Upper lobe of left lung (tissue), 6 donors: ENCODE measurements around the gene TOPBP1. TPM values are rescaled to one million over a fixed set of nuclear protein-coding genes. Genes with fewer than 3 reads are reported as not detected.

Experiments
- ATAC-seq, 2 donors: fragments of 200-7000 bp; cut with Tn5 transposase; one replicate each; pipeline ENCODE4 v1.9.1; 2022; ENCODE audit warnings: mild to moderate bottlenecking in 2 of 2, moderate library complexity in 2 of 2; ENCODE audit not compliant: low FRiP score in 2 of 2
- DNase-seq, 2 donors: peaks; one replicate each; pipeline ENCODE4 v3.0.0-alpha.2; 2019 to 2020
- H3K27ac ChIP-seq, 4 donors: fragments of 200-600 bp; sonication (generic); one replicate each; pipeline ENCODE4 v1.5.1; 2016 to 2019
- H3K27me3 ChIP-seq, 4 donors: fragments of 200-600 bp; sonication (generic); one replicate each; pipeline ENCODE4 v1.5.1; 2017 to 2019
- H3K36me3 ChIP-seq, 4 donors: fragments of 200-600 bp; sonication (generic); one replicate each; pipeline ENCODE4 v1.5.1; 2016 to 2019
- H3K4me1 ChIP-seq, 4 donors: fragments of 200-600 bp; sonication (generic); one replicate each; pipeline ENCODE4 v1.5.1; 2018 to 2019
- H3K4me3 ChIP-seq, 4 donors: fragments of 200-600 bp; sonication (generic); one replicate each; pipeline ENCODE4 v1.5.1; 2017 to 2019; ENCODE audit warnings: mild to moderate bottlenecking in 2 of 4, moderate library complexity in 1 of 4
- H3K9me3 ChIP-seq, 4 donors: fragments of 200-600 bp; sonication (generic); one replicate each; pipeline ENCODE4 v1.5.1; 2018 to 2019
- CTCF ChIP-seq, 6 experiments: fragments of 450-650 bp in 4 of 6; fragments of 200-600 bp in 2 of 6; sonication (generic) in 2 of 6; IDR thresholded peaks; one replicate each; pipeline ENCODE4 v1.5.1; 2016 to 2019; ENCODE audit warnings: antibody characterized with exemption in 6 of 6
- EP300 ChIP-seq, 4 donors: sonication (generic); formaldehyde crosslinking; IDR thresholded peaks; one replicate each; pipeline ENCODE4 v1.5.1; 2017; ENCODE audit warnings: antibody characterized with exemption in 4 of 4, control low read depth in 2 of 4
- POLR2A ChIP-seq, 4 donors: fragments of 450-650 bp; IDR thresholded peaks; one replicate each; pipeline ENCODE4 v1.5.1; 2016 to 2017; ENCODE audit warnings: antibody characterized with exemption in 4 of 4, mild to moderate bottlenecking in 2 of 4
- POLR2AphosphoS5 ChIP-seq, 2 donors: sonication (generic); formaldehyde crosslinking; IDR thresholded peaks; one replicate each; pipeline ENCODE4 v1.5.1; 2017; ENCODE audit warnings: antibody characterized with exemption in 2 of 2
- WGBS, 2 donors: methylation state at CpG; one replicate each; pipeline ENCODE4 v1.1.5; 2017 to 2018; 5-methylcytosine and 5-hydroxymethylcytosine counted together
- total RNA-seq, 6 donors: library from RNA; depleted of rRNA in 4 of 6; stranded (reverse); fragments of >200 nt in 4 of 6; gene quantifications; one replicate each; pipeline versions ENCODE4 v1.1.0 to v1.2.1, GENCODE V29; 2016 to 2021
- donor health status: DM: no; HTN: no; CAD: no; lungs with moderate emphysema.
- donor health status: DM: no; HTN: yes; CAD: no; lungs with severe emphysema.

Gene TOPBP1
- total RNA-seq, 6 donors from 2014 or later, result 16.4 to 46.8 (median 22.4) TPM

GRCh38 chr3:133606902-133607301 is 54.8 kb downstream of the TOPBP1 start:
- ATAC-seq (no peak), DNase-seq (no peak)
- Histone ChIP-seq H3K4me1 (no peaks in the 10 kb centered on the region), H3K4me3 (no peak overlapping the region), H3K27me3 (no peaks in the 10 kb centered on the region), H3K36me3 (peaks cover 7 to 64% (median 18%) of the 10 kb centered on the region in 4 donors), H3K27ac (no peak overlapping the region), H3K9me3 (no peaks in the 10 kb centered on the region)
- TF ChIP-seq POLR2AphosphoS5 (IDR thresholded peaks at IDR 0.05) (no peak), CTCF (IDR thresholded peaks at IDR 0.05) (no peak), POLR2A (IDR thresholded peaks at IDR 0.05) (no peak), EP300 (IDR thresholded peaks at IDR 0.05) (no peak)
- WGBS, 2 donors, result 94 to 97% methylated on average over 4 of the region's 4 CpGs

GRCh38 chr3:133606342-133606741 is 55.4 kb downstream of the TOPBP1 start:
- Histone ChIP-seq H3K36me3 (peaks cover 7 to 62% (median 16%) of the 10 kb centered on the region in 4 donors), H3K27me3 (no peaks in the 10 kb centered on the region), H3K4me1 (no peaks in the 10 kb centered on the region), H3K27ac (no peak overlapping the region), H3K9me3 (no peaks in the 10 kb centered on the region), H3K4me3 (no peak overlapping the region)
- TF ChIP-seq POLR2A (IDR thresholded peaks at IDR 0.05) (no peak), EP300 (IDR thresholded peaks at IDR 0.05) (no peak), CTCF (IDR thresholded peaks at IDR 0.05) (no peak), POLR2AphosphoS5 (IDR thresholded peaks at IDR 0.05) (no peak)
- no peak for ATAC-seq
- WGBS, 2 donors, result 98 to 100% methylated on average over 1 of the region's 1 CpG
- DNase-seq, result no peak

GRCh38 chr3:133600572-133601081 is 61.1 kb downstream of the TOPBP1 start:
- ATAC-seq, result no peak
- Histone ChIP-seq H3K4me1 (no peaks in the 10 kb centered on the region), H3K36me3 (peaks cover 0 to 24% (median 4%) of the 10 kb centered on the region in 4 donors), H3K27me3 (no peaks in the 10 kb centered on the region), H3K9me3 (no peaks in the 10 kb centered on the region), H3K4me3 (no peak overlapping the region), H3K27ac (no peak overlapping the region)
- WGBS, 2 donors, result 97 to 100% methylated on average over 1 of the region's 1 CpG
- no peak for DNase-seq
- TF ChIP-seq POLR2A (IDR thresholded peaks at IDR 0.05) (no peak), POLR2AphosphoS5 (IDR thresholded peaks at IDR 0.05) (no peak), CTCF (IDR thresholded peaks at IDR 0.05) (no peak), EP300 (IDR thresholded peaks at IDR 0.05) (no peak)

GRCh38 chr3:133599280-133599679 is 62.5 kb downstream of the TOPBP1 start:
- Histone ChIP-seq H3K4me3 (no peak overlapping the region), H3K4me1 (no peaks in the 10 kb centered on the region), H3K27me3 (no peaks in the 10 kb centered on the region), H3K36me3 (peaks cover 0 to 16% (median 4%) of the 10 kb centered on the region in 4 donors), H3K27ac (no peak overlapping the region), H3K9me3 (no peaks in the 10 kb centered on the region)
- ATAC-seq (no peak), DNase-seq (no peak)
- TF ChIP-seq CTCF (IDR thresholded peaks at IDR 0.05) (no peak), POLR2AphosphoS5 (IDR thresholded peaks at IDR 0.05) (no peak), POLR2A (IDR thresholded peaks at IDR 0.05) (no peak), EP300 (IDR thresholded peaks at IDR 0.05) (no peak)
- WGBS, 2 donors, result 85 to 94% methylated on average over 2 of the region's 2 CpGs

- no peak for TF ChIP-seq CTCF (IDR thresholded peaks at IDR 0.05)
- TF ChIP-seq EP300 (IDR thresholded peaks at IDR 0.05), result no peak
- no peak for TF ChIP-seq POLR2A (IDR thresholded peaks at IDR 0.05)
- TF ChIP-seq POLR2AphosphoS5 (IDR thresholded peaks at IDR 0.05), result no peak
- Histone ChIP-seq H3K36me3 (peaks cover 0 to 16% (median 4%) of the 10 kb centered on the region in 4 donors), H3K4me3 (no peak overlapping the region), H3K4me1 (no peaks in the 10 kb centered on the region), H3K9me3 (no peaks in the 10 kb centered on the region), H3K27me3 (no peaks in the 10 kb centered on the region), H3K27ac (no peak overlapping the region)
- no peak for ATAC-seq
- DNase-seq, result no peak
- 86 to 88% methylated on average over 3 of the region's 3 CpGs for WGBS, 2 donors
Measured at GRCh38 chr3:133598405-133598804, 63.3 kb downstream of the TOPBP1 start.
